HL-60 (cell line): ENCODE measurements around the gene TMPRSS2.

Source experiments
- DNase-seq, 2 experiments: peaks; one replicate each; pipeline ENCODE4 v3.0.0-alpha.2; 2010 to 2020; ENCODE audit warnings: low read depth in 1 of 2, low spot score in 1 of 2
- H3K27ac ChIP-seq: fragments of 250-450 bp; sonication (Bioruptor Pico); replicated peaks from 2 replicates; pipeline ENCODE4 v1.5.1; 2020; ENCODE audit warnings: mild to moderate bottlenecking, moderate library complexity
- H3K27me3 ChIP-seq: fragments of 250-450 bp; sonication (Bioruptor Pico); 2 replicates; pipeline ENCODE4 v1.5.1; 2021; ENCODE audit warnings: mild to moderate bottlenecking, moderate library complexity; ENCODE audit not compliant: insufficient read depth, poor library complexity, severe bottlenecking
- H3K4me3 ChIP-seq: replicated peaks from 2 replicates; pipeline ENCODE4 v1.5.1; 2011; ENCODE audit warnings: mild to moderate bottlenecking, control low read depth, low read length; ENCODE audit not compliant: insufficient read depth
- GABPA ChIP-seq: IDR thresholded peaks from 2 replicates; pipeline ENCODE4 v1.6.1; 2012; ENCODE audit warnings: low read depth
- POLR2AphosphoS5 ChIP-seq: IDR thresholded peaks from 2 replicates; pipeline ENCODE4 v1.6.1; 2012; ENCODE audit warnings: low read depth
- REST ChIP-seq: IDR thresholded peaks from 2 replicates; pipeline ENCODE4 v1.6.1; 2012; ENCODE audit warnings: low read depth; ENCODE audit not compliant: insufficient replicate concordance
- SPI1 ChIP-seq: IDR thresholded peaks from 2 replicates; pipeline ENCODE4 v1.6.1; 2012; ENCODE audit warnings: low read depth, mild to moderate bottlenecking, borderline replicate concordance
- TF ChIP-seq, protein P1 (sequence below): IDR thresholded peaks from one replicate; pipeline ENCODE4 v1.5.1; 2011; ENCODE audit warnings: low read length, control low read depth, inconsistent platforms; ENCODE audit not compliant: insufficient read depth

Gene TMPRSS2

DNA sequence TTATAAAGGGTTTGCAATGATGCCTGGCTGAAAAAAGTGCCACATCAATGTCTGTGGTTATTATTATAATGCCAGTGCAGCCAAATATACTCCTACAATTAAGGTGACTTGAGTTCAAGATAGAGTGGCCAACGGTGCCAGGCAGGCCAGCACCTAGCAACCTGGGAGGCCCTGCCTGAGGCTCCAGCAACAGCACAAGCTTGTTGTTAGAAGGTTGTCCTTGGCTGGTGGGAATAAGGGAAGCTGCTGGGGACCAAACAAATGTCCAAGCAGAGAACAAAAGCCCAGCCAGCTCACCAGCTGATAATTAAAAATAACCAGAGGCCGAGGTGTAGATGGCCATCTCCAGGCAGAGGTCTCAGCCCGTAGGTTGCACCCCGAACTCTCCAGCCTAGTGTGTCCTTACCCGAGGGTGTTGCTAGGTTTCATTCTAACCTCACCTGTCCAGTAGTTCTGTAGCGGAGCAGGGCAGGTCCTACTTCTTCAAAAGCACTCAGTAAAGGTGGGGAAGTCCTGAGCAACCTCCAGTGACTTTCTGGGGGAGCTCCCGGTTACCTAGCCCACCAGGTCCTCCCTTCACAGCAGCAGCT is 1.9 kb downstream of the TMPRSS2 start:
- TF ChIP-seq, protein P1, sequence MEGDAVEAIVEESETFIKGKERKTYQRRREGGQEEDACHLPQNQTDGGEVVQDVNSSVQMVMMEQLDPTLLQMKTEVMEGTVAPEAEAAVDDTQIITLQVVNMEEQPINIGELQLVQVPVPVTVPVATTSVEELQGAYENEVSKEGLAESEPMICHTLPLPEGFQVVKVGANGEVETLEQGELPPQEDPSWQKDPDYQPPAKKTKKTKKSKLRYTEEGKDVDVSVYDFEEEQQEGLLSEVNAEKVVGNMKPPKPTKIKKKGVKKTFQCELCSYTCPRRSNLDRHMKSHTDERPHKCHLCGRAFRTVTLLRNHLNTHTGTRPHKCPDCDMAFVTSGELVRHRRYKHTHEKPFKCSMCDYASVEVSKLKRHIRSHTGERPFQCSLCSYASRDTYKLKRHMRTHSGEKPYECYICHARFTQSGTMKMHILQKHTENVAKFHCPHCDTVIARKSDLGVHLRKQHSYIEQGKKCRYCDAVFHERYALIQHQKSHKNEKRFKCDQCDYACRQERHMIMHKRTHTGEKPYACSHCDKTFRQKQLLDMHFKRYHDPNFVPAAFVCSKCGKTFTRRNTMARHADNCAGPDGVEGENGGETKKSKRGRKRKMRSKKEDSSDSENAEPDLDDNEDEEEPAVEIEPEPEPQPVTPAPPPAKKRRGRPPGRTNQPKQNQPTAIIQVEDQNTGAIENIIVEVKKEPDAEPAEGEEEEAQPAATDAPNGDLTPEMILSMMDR, result no peak
- TF ChIP-seq REST (no peak), SPI1 (no peak), POLR2AphosphoS5 (no peak), GABPA (no peak)
- Histone ChIP-seq H3K27me3 (peaks cover 31% of the 10 kb centered on the region), H3K4me3 (no peak overlapping the region), H3K27ac (no peak overlapping the region)
- DNase-seq, result no peak

DNA sequence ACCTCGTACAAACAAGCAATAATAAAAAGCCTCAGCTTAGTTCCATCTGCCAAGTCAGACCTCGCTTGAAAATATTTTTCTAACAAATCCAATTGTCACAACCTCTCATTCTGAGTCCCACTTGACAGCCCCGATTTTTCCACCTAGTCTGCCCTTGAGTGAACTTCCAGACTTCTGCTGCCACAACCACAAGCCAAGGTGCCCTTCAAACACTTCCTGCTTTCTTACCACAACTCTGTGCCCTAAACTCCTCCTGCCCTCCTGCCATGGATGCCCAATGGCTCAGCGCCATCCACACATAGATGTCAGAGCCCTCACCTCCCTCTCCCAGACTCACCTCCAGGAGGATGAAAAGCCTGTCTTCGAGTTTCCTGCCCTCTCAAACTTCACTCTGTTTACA is 3.9 kb downstream of the TMPRSS2 start:
- no peak for TF ChIP-seq SPI1
- no peak for TF ChIP-seq GABPA
- TF ChIP-seq REST, result no peak
- TF ChIP-seq, protein P1, result no peak
- no peak for TF ChIP-seq POLR2AphosphoS5
- H3K27ac ChIP-seq, result no peak overlapping the region
- peaks cover 24% of the 10 kb centered on the region for H3K27me3 ChIP-seq
- no peak for DNase-seq
- no peak overlapping the region for H3K4me3 ChIP-seq

DNA sequence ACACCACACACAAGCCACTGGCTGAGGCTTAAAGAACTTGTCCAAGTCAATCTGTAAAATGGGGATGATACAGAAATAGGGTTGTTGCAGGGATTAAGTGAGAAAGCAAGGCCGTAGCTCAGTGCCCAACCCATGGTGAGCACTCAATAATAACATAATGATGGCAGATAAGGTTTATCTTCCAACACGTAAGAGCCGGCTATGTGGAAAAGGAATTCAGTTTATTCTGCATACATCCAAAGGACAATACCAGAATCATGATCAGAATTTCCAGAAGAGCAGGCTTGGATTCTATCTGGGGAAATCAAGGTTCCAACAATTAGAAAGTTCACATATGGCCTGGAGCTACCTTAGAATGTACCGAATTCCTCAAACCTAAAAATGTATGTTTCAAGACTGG is 4.6 kb downstream of the TMPRSS2 start:
- H3K27ac ChIP-seq, result no peak overlapping the region
- no peak for DNase-seq
- TF ChIP-seq GABPA (no peak), POLR2AphosphoS5 (no peak), REST (no peak), SPI1 (no peak)
- TF ChIP-seq, protein P1, result no peak
- H3K4me3 ChIP-seq, result no peak overlapping the region
- H3K27me3 ChIP-seq, result peaks cover 18% of the 10 kb centered on the region
